ENCODE data around the gene SLC18A3. TPM values are rescaled to one million over a fixed set of nuclear protein-coding genes. Genes with fewer than 3 reads are reported as not detected.

SLC18A3 gene
- polyA plus RNA-seq, 1 donor (not counting 4 experiments of a cell fraction or from before 2014, with no cell fraction given): not detected

GRCh38 chr10:49572594-49573114 lies 37.5 kb upstream of the SLC18A3 start:
- Histone ChIP-seq H3K9me3 (ENCODE audit: control insufficient read depth, low read depth, low read length) (peaks cover 2% of the 10 kb centered on the region), H2AFZ (ENCODE audit: control insufficient read depth, low read length) (no peak overlapping the region), H3K4me3 (ENCODE audit: control insufficient read depth in 2 of 3, extremely low read depth in 1 of 3, insufficient read depth in 2 of 3, low read depth in 1 of 3, low read length in 3 of 3) (no peak overlapping the region), H3K79me2 (ENCODE audit: control insufficient read depth, insufficient read depth, low read length) (no peaks in the 10 kb centered on the region), H3K4me2 (ENCODE audit: control insufficient read depth, extremely low read depth, insufficient read depth, low read depth, low read length) (no peak overlapping the region), H3K27me3 (ENCODE audit: control insufficient read depth, extremely low read depth, insufficient read depth, low read length) (no peaks in the 10 kb centered on the region), H4K20me1 (ENCODE audit: control insufficient read depth, extremely low read depth, insufficient read depth, low read length) (no peaks in the 10 kb centered on the region), H3K4me1 (ENCODE audit: control insufficient read depth, extremely low read depth, insufficient read depth, low read length) (peaks cover 14% of the 10 kb centered on the region), H3K9ac (ENCODE audit: control insufficient read depth, extremely low read depth, insufficient read depth, low read length) (no peak overlapping the region), H3K9me1 (ENCODE audit: control insufficient read depth, extremely low read depth, insufficient read depth, low read length) (no peaks in the 10 kb centered on the region), H3K27ac (ENCODE audit: control insufficient read depth, insufficient read depth, low read length) (no peak overlapping the region), H3K36me3 (ENCODE audit: control insufficient read depth in 2 of 2, extremely low read depth in 1 of 2, insufficient read depth in 2 of 2, low read length in 2 of 2) (no peaks in the 10 kb centered on the region)
- FAIRE-seq (no peak), DNase-seq (ENCODE audit: low read depth, low spot score) (no peak)
- no peak for TF ChIP-seq EZH2 (IDR thresholded peaks at IDR 0.05; ENCODE audit: low read length)
- TF ChIP-seq CTCF (optimal IDR thresholded peaks at IDR 0.05 in 1 of 3, IDR thresholded peaks at IDR 0.05 in 1 of 3, conservative IDR thresholded peaks at IDR 0.05 in 1 of 3; ENCODE audit: extremely low read depth in 1 of 3, insufficient read depth in 2 of 3, low read length in 3 of 3): no peak
- dilution Hi-C loops (cut with MboI; ENCODE audit: extremely low pct_ligation_motif_present, low sequenced_read_pairs): no loop called here

- DNase-seq (ENCODE audit: low read depth, low spot score): no peak
- H3K9me1 ChIP-seq (ENCODE audit: control insufficient read depth, extremely low read depth, insufficient read depth, low read length): no peaks in the 10 kb centered on the region
- no peak overlapping the region for H3K27ac ChIP-seq (ENCODE audit: control insufficient read depth, insufficient read depth, low read length)
- no peak overlapping the region for H3K4me3 ChIP-seq (ENCODE audit: control insufficient read depth in 2 of 3, extremely low read depth in 1 of 3, insufficient read depth in 2 of 3, low read depth in 1 of 3, low read length in 3 of 3)
- H3K27me3 ChIP-seq (ENCODE audit: control insufficient read depth, extremely low read depth, insufficient read depth, low read length): no peaks in the 10 kb centered on the region
- H2AFZ ChIP-seq (ENCODE audit: control insufficient read depth, low read length): peak overlapping the region; percentile 8
- no peaks in the 10 kb centered on the region for H3K79me2 ChIP-seq (ENCODE audit: control insufficient read depth, insufficient read depth, low read length)
- H3K36me3 ChIP-seq (ENCODE audit: control insufficient read depth in 2 of 2, extremely low read depth in 1 of 2, insufficient read depth in 2 of 2, low read length in 2 of 2): no peaks in the 10 kb centered on the region
- H4K20me1 ChIP-seq (ENCODE audit: control insufficient read depth, extremely low read depth, insufficient read depth, low read length): no peaks in the 10 kb centered on the region
- no peak overlapping the region for H3K9ac ChIP-seq (ENCODE audit: control insufficient read depth, extremely low read depth, insufficient read depth, low read length)
- peaks cover 12% of the 10 kb centered on the region for H3K4me1 ChIP-seq (ENCODE audit: control insufficient read depth, extremely low read depth, insufficient read depth, low read length)
- no peak overlapping the region for H3K4me2 ChIP-seq (ENCODE audit: control insufficient read depth, extremely low read depth, insufficient read depth, low read depth, low read length)
- FAIRE-seq: no peak
- TF ChIP-seq EZH2 (IDR thresholded peaks at IDR 0.05; ENCODE audit: low read length) (no peak), CTCF (optimal IDR thresholded peaks at IDR 0.05 in 1 of 3, IDR thresholded peaks at IDR 0.05 in 1 of 3, conservative IDR thresholded peaks at IDR 0.05 in 1 of 3; ENCODE audit: extremely low read depth in 1 of 3, insufficient read depth in 2 of 3, low read length in 3 of 3) (no peak)
- no peaks in the 10 kb centered on the region for H3K9me3 ChIP-seq (ENCODE audit: control insufficient read depth, low read depth, low read length)
- dilution Hi-C loops (cut with MboI; ENCODE audit: extremely low pct_ligation_motif_present, low sequenced_read_pairs): no loop called here
These were observed 34.5 kb upstream of the SLC18A3 start for GRCh38 chr10:49575489-49576072.

All from keratinocyte (primary cell).